ENCODE results near the gene GIMAP2. TPM values are rescaled to one million over a fixed set of nuclear protein-coding genes. Genes with fewer than 3 reads are reported as not detected.

GIMAP2 gene
- total RNA-seq, 4 donors from 2014 or later = 6.7 to 32.4 (median 10.4) TPM

DNA sequence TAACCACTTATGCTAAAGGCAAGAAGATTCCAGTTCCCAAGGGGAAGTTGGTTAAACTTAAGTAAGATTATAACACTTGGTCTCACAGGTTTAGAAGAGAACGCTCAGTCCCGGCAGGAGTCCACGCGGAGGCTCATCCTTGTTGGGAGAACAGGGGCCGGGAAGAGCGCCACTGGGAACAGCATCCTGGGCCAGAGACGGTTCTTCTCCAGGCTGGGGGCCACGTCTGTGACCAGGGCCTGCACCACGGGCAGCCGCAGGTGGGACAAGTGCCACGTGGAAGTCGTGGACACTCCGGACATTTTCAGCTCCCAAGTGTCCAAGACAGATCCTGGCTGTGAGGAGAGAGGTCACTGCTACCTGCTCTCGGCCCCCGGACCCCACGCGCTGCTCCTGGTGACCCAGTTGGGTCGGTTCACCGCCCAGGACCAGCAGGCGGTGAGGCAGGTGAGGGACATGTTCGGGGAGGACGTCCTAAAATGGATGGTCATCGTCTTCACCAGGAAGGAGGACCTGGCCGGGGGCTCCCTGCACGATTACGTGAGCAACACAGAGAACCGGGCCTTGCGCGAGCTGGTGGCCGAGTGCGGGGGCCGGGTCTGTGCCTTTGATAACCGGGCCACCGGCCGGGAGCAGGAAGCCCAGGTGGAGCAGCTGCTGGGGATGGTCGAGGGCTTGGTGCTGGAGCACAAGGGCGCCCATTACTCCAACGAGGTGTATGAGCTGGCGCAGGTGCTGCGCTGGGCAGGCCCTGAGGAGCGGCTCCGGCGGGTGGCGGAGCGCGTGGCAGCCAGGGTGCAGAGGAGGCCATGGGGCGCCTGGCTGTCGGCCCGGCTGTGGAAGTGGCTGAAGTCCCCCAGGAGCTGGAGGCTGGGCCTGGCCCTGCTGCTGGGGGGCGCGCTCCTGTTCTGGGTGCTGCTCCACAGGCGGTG lies 34.7 kb downstream of the GIMAP2 start:
- H3K9me3 ChIP-seq = no peaks in the 10 kb centered on the region
- H3K4me1 ChIP-seq = peaks cover 0 to 7% of the 10 kb centered on the region in 2 donors
- H3K36me3 ChIP-seq = no peaks in the 10 kb centered on the region
- intact Hi-C loops (cut with DNase I) = no loop called here
- no peaks in the 10 kb centered on the region for H3K27me3 ChIP-seq
- no peak for TF ChIP-seq POLR2A (IDR thresholded peaks at IDR 0.05)
- TF ChIP-seq, protein P1, sequence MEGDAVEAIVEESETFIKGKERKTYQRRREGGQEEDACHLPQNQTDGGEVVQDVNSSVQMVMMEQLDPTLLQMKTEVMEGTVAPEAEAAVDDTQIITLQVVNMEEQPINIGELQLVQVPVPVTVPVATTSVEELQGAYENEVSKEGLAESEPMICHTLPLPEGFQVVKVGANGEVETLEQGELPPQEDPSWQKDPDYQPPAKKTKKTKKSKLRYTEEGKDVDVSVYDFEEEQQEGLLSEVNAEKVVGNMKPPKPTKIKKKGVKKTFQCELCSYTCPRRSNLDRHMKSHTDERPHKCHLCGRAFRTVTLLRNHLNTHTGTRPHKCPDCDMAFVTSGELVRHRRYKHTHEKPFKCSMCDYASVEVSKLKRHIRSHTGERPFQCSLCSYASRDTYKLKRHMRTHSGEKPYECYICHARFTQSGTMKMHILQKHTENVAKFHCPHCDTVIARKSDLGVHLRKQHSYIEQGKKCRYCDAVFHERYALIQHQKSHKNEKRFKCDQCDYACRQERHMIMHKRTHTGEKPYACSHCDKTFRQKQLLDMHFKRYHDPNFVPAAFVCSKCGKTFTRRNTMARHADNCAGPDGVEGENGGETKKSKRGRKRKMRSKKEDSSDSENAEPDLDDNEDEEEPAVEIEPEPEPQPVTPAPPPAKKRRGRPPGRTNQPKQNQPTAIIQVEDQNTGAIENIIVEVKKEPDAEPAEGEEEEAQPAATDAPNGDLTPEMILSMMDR (IDR thresholded peaks at IDR 0.05) = no peak
- no peak for DNase-seq
- H3K4me3 ChIP-seq (replicated peaks in 1 of 3) = no peak overlapping the region
- 90 to 96% methylated on average over 34 to 51 of the region's 52 CpGs for WGBS, 2 donors
- no peak overlapping the region for H3K27ac ChIP-seq

DNA sequence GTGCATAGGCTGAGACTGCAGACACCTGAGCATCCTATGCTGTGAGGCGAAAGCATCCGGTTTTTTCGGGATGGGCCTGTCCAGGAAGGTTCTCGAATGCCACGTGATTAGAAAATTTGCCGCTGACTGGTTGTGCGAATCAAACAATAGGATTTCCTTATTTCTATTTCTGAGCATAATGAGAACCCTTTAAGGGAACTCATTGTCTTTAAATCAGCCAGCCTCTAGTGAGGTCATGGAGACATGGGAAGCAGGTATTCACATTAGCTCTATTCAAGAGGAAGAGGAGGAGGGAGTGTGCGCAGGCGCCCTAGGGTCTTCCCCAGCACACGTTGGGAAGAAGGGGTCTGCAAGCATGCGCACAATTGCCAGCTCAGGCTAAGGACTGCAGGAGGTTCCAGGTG lies 36.5 kb downstream of the GIMAP2 start:
- Histone ChIP-seq H3K4me1 (peaks cover 0 to 7% of the 10 kb centered on the region in 2 donors), H3K9me3 (no peaks in the 10 kb centered on the region), H3K4me3 (replicated peaks in 1 of 3) (no peak overlapping the region), H3K36me3 (no peaks in the 10 kb centered on the region), H3K27me3 (no peaks in the 10 kb centered on the region), H3K27ac (peak overlapping the region in 2 of 3 donors; percentile 19 to 53)
- intact Hi-C loops (cut with DNase I) = no loop called here
- WGBS, 2 donors = 84 to 93% methylated on average over 11 of the region's 11 CpGs
- TF ChIP-seq, protein P1 (IDR thresholded peaks at IDR 0.05) = no peak
- no peak for TF ChIP-seq POLR2A (IDR thresholded peaks at IDR 0.05)
- DNase-seq = no peak

DNA sequence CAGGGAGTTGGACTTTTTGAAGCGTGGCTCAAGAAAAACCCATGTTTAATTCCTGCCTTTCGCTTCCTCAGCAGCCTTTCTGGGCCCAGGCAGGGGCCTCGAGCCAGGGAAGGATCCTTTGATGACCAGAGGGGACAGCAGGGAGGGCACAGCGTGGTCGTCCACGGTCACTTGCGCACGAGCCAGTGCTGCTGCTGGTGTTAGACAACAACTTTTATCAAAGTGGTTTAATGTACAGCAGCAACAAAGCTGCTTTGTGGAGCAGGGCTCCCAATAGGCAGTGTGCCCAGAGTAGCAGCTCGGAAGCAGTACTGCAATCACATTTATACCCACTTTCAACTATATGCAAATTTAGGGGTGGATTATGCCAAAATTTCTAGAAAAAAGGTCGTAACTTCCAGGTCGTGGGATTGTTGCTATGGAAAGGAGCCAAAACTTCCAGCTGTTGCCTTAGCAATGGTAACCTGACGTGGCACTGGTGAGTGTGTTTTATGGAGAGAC lies 37.0 kb downstream of the GIMAP2 start:
- H3K27ac ChIP-seq = peak overlapping the region in 2 of 3 donors; percentile 19 to 53

DNA sequence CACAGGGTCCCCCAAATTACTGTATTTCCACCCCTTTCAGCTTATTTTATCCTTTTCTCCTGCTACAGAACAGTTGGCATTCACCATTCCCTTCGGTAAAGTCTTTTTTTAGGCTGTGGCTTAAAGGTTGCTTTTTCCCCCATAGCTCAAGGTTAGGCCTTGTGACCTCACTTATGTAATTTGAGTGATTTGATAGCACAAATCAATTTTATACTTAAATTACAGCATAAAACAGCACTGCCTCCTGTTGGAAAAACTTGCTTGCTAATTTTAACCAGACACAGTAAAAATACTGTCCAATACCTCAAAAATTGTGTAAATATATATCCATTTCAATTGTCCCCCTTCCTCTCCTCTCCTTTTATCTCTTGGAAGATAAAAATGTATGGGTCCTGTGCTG lies 38.0 kb downstream of the GIMAP2 start:
- H3K27ac ChIP-seq = no peak overlapping the region
- TF ChIP-seq, protein P1 (IDR thresholded peaks at IDR 0.05) = no peak
- no peak for TF ChIP-seq POLR2A (IDR thresholded peaks at IDR 0.05)
- DNase-seq = no peak
- peaks cover 0 to 7% of the 10 kb centered on the region in 2 donors for H3K4me1 ChIP-seq
- intact Hi-C loops (cut with DNase I) = no loop called here
- no peaks in the 10 kb centered on the region for H3K36me3 ChIP-seq
- H3K4me3 ChIP-seq (replicated peaks in 1 of 3) = no peak overlapping the region
- no peaks in the 10 kb centered on the region for H3K9me3 ChIP-seq
- H3K27me3 ChIP-seq = no peaks in the 10 kb centered on the region
- 80% methylated on average over 1 of the region's 1 CpG for WGBS, 2 donors

More for the DNA sequence above, 37.0 kb downstream of the GIMAP2 start:
- 62 to 67% methylated on average over 12 of the region's 12 CpGs for WGBS, 2 donors
- Histone ChIP-seq H3K4me1 (peaks cover 0 to 7% of the 10 kb centered on the region in 2 donors), H3K27me3 (no peaks in the 10 kb centered on the region), H3K9me3 (no peaks in the 10 kb centered on the region), H3K4me3 (replicated peaks in 1 of 3) (no peak overlapping the region), H3K36me3 (no peaks in the 10 kb centered on the region)
- TF ChIP-seq POLR2A (IDR thresholded peaks at IDR 0.05) = peak in 1 of 2 donors; percentile 13
- TF ChIP-seq, protein P1 (IDR thresholded peaks at IDR 0.05) = no peak
- intact Hi-C loops (cut with DNase I) = no loop called here
- no peak for DNase-seq

DNA sequence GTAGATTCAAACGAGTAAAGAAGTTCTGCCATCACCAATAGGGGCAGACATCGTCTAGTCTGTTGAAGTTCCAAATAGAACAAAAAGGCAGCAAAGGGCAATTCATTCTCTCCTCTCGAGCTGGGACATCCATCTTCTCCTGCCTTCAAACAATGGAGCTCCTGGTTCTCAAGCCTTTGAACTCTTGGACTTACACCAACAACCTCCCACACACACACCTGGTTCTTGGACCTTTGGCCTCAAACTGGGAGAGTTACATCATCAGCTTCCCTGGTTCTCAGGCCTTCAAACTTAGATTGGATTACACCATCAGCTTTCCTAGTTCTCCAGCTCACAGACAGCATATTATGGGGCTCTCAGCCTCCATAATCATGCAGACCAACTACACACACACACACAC lies 41.9 kb downstream of the GIMAP2 start:
- Histone ChIP-seq H3K4me1 (no peaks in the 10 kb centered on the region), H3K27ac (no peak overlapping the region), H3K27me3 (no peaks in the 10 kb centered on the region), H3K9me3 (no peaks in the 10 kb centered on the region), H3K36me3 (no peaks in the 10 kb centered on the region), H3K4me3 (replicated peaks in 1 of 3) (no peak overlapping the region)
- DNase-seq = no peak
- no peak for TF ChIP-seq POLR2A (IDR thresholded peaks at IDR 0.05)
- TF ChIP-seq, protein P1 (IDR thresholded peaks at IDR 0.05) = no peak
- intact Hi-C loops (cut with DNase I) = no loop called here
- 56 to 67% methylated on average over 3 of the region's 3 CpGs for WGBS, 2 donors
